GF-D8 (cell line): Measurements from ENCODE around the gene ELOVL1.

Experiments used
- DNase-seq: peaks from one replicate; lab custom pipeline; 2025; lab: John Stamatoyannopoulos, UW

Gene ELOVL1

GRCh38 chr1:43354936-43355335 lies 12.9 kb downstream of the ELOVL1 start:
- no peak for DNase-seq

- DNase-seq = no peak
Measured at GRCh38 chr1:43354471-43354870, 13.3 kb downstream of the ELOVL1 start.

- no peak for DNase-seq
Measured at GRCh38 chr1:43352881-43353280, 14.9 kb downstream of the ELOVL1 start.

- no peak for DNase-seq
Measured at GRCh38 chr1:43352351-43352705, 15.5 kb downstream of the ELOVL1 start.

- DNase-seq = no peak
Measured at GRCh38 chr1:43351421-43352350, 16.1 kb downstream of the ELOVL1 start.

- DNase-seq = no peak
Measured at GRCh38 chr1:43350976-43351375, 16.8 kb downstream of the ELOVL1 start.

GRCh38 chr1:43349594-43350306 lies 18.1 kb downstream of the ELOVL1 start:
- no peak for DNase-seq

GRCh38 chr1:43348809-43349593 lies 18.8 kb downstream of the ELOVL1 start:
- no peak for DNase-seq

GRCh38 chr1:43348343-43348808 lies 19.4 kb downstream of the ELOVL1 start:
- DNase-seq = no peak

GRCh38 chr1:43346636-43347035 lies 21.2 kb downstream of the ELOVL1 start:
- no peak for DNase-seq

GRCh38 chr1:43345120-43345519 lies 22.7 kb downstream of the ELOVL1 start:
- no peak for DNase-seq

- no peak for DNase-seq
Measured at GRCh38 chr1:43344267-43344850, 23.5 kb downstream of the ELOVL1 start.

- DNase-seq = no peak
Measured at GRCh38 chr1:43340559-43340958, 27.3 kb downstream of the ELOVL1 start.

GRCh38 chr1:43339584-43340232 lies 28.1 kb downstream of the ELOVL1 start:
- DNase-seq = no peak

GRCh38 chr1:43338001-43338400 lies 29.8 kb downstream of the ELOVL1 start:
- no peak for DNase-seq

GRCh38 chr1:43337588-43337987 lies 30.2 kb downstream of the ELOVL1 start, which contains the start of gene MPL:
Gene MPL, plus strand, starts transcription at chr1:43337818. Its CDS starts 31 bp downstream, at chr1:43337849.
- DNase-seq = no peak

- no peak for DNase-seq
Measured at GRCh38 chr1:43334453-43335205, 33.2 kb downstream of the ELOVL1 start.

- no peak for DNase-seq
Measured at GRCh38 chr1:43331688-43332087, 36.1 kb downstream of the ELOVL1 start.

- DNase-seq = no peak
Measured at GRCh38 chr1:43329995-43330751, 37.6 kb downstream of the ELOVL1 start.
